T-helper 1 cell (primary cell): ENCODE results near the gene EPYC.

Experiments used
- DNase-seq, 5 donors: peaks; one replicate each; pipeline ENCODE4 v3.0.0-alpha.2; 2012 to 2020

EPYC gene

DNA sequence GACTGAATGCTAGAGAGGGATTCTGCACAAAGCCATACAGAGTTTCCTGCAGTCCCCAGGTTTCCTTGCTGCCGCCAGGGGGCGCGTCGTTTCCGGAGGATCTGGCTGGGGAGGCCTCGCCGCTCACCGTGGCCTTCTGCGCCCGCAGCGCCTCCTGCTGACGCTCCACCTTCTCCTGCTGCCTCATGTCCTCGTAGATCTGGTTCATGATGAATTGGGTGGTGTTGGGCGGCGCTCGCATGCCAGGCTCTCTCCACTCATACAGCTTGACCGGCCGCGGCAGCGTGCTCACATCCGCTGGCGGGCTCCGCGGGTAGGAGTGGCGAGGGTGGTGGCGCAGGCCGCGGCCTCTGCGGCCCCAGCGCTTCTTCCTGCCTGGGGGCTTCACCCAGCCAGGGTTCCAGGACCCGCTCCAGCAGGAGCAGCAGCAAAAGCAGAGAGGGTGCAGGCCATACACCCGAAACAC, 50.8 kb downstream of the EPYC start:
- peak in 1 of 5 donors; percentile 11 for DNase-seq

DNA sequence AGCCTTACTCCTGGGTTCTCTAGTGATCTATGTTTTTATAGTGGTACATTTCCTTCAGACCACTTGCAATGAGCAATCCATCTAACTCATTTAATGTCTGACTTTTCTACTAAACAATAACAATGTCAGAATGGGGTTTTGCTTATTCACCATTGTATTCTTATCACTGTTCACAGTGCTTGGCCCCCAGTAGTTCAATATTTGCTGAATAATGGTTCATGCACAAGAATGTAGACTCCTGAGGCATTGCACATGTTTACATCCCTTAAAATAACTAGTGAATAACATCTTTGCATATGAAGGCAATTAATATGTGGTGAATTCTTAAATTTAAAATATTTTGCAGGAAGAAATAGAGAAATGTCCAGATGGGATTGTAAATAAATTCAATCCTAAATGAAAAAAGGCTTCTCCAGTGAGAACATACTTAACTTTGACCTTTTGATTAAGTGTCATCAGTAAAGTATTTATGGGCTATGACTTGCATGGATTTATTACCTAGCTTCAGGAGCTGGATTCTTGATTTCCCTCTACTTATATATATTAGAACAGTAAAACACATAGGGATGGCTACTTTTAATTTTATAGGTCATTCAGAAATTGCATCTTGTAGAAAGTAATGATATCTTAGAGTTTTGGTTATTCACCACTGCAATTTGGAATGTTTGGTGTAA, 53.2 kb downstream of the EPYC start:
- no peak for DNase-seq

DNA sequence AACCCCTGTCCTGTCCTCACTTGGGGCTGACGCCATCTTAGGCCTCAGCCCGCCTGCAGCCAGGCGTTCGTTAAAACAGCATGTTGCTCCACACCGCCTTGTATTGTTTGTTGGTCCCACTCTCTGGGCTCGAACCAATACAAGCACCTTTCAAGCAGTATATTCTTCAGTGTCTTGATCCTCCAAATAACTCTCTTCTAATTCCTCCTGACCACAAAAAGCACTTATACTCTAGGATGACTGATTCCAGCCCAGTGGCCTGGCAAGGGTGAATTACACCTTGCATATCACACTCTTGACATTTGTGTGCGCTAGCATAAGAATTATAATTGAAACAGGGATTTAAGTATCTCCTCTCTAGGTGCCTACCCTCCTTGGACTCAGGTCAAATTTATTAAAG, 56.9 kb downstream of the EPYC start:
- DNase-seq, result no peak

DNA sequence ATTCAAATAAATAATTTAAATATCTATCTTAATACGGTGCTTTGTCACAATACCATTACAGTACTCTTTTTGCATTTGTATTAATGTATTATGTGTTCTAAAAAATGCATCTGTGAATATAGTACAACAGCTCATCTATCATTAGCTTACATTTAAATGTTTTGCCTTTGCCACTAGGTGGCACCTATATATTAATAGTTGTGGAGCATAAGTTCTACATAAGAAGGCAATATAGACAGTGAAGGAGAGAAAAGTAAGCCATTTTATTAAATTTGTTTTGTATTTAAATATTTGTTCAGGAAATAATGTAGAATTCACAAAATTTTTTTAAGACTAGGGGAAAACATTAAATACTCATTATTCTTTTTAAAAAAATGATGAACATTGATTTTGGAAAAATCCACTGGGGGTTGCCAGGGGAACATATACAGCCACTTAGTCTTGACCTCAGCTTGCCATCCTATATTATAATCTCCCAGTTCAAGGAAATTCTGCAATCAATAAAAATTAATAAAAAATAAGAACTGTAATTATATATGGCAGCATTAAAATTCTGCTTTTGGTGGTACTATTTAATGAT, 59.6 kb downstream of the EPYC start:
- peak in 1 of 5 donors; percentile 9 for DNase-seq

GRCh38 chr12:90943255-90943654, 61.5 kb downstream of the EPYC start:
- DNase-seq, result no peak

DNA sequence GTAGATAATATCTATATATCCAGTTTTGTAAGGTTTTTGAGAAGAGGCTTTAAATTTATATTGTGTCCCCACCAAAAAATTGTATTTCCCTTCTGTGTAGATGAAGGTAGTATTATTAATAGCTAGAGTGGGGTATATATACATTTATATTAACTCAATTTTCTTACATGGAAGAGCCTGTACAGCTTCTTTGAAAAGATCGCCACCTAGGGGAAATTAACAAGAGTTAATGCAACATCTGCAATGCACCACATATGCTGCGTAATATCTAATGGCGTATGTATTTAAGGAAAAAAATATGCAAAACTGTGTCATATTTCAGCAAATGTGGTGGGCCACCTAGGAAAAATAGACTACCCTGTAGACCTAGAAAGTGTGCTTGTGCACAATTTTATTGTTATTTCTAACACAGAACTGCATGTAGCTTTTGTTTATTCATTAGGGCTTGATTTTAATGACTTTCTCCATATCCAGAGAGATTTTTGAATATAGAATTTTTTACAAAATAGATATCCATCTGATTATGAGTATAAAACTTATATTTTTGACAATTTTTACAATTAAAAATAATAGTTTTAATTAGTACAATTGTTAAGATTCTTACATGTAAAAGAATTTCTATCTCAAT, 63.8 kb downstream of the EPYC start:
- DNase-seq, result peak in 1 of 5 donors; percentile 4

- no peak for DNase-seq
Observed at GRCh38 chr12:90939382-90939781, 65.4 kb downstream of the EPYC start.

DNA sequence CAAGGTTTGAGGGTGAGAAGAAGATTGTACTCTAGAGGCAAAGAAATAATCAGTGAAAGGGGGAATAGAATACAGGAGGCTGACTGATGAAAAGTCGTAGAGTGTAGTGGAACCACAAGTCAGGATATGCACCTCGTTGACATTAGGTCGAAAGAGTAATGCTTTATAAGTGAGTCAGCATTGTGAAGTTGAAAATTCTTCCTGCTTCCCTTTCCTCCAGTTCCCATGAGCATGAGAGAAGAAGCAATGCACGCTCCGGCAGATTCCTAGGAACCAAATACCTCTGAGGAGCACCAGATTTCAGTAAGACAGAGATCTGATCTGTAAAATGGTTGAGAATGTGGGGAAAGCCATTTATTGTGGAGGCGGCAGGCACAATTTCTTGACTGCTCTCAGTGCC, 66.3 kb downstream of the EPYC start:
- no peak for DNase-seq

GRCh38 chr12:90937651-90938050, 67.1 kb downstream of the EPYC start:
- DNase-seq, result no peak

GRCh38 chr12:90936230-90937005, 68.4 kb downstream of the EPYC start:
- DNase-seq, result no peak

GRCh38 chr12:90925562-90925961, 79.2 kb downstream of the EPYC start:
- no peak for DNase-seq

DNA sequence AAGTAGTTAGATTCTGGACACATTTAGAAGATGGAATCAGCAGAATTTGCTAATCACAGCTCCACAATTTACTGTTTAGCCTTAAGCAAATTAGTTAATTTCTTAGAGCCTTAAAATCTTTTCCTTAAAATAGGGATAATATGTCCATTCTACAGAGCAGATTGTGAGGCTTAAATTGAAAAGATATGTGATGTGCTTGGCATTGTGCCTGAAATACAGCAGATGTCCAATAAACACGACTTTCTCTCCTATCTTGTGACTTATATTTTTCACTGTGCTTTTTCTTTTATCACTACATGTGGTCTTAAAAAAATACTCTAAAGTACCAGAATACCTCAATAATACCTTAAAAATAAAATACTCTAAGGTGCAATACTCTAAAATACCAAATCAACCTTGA, 80.4 kb downstream of the EPYC start:
- no peak for DNase-seq

DNA sequence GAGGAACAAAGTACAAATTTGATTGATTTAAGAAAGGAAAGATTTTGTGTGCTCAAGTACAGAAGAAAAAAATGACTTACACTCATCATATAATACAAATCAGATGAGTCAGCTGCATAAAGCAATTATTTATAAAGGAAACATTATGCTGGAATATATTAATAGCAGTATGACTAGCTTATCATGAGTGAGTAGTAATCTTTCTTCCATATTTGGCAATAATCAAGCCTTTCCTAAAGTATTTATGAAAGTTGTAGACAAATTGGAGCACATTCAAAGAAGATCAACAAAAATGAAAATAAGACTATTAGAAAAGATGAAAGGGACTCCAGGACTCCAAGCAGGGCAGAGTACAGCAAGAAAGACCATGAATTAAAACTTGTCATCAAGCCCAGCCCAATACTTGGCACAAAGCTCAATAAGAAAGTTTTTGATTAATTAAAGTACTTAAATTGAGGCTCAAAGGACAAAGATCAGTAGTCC, 82.6 kb downstream of the EPYC start:
- no peak for DNase-seq

GRCh38 chr12:90921536-90921935, 83.2 kb downstream of the EPYC start:
- DNase-seq, result no peak

GRCh38 chr12:90920222-90920621, 84.5 kb downstream of the EPYC start:
- no peak for DNase-seq

DNA sequence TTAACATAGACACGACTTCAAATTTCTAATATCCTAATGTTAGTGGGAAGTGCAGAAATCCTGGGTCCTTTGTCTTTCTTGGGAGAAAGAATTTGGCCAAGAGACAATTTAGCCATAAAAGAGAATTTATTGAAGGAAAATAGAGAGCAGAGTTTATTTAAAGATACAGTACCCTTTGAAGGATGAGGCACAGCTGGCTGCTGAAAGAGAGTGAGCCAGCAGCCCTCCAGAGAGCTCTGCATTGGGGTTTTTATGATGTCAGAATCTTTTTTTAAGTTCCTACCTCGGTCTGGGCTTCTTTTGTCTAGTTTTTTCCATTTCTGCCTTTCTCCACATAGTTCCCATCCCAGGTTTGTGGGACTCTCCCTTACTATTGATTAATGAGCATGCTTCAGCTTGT, 87.3 kb downstream of the EPYC start:
- no peak for DNase-seq

- no peak for DNase-seq
Observed at GRCh38 chr12:90916516-90916915, 88.3 kb downstream of the EPYC start.

DNA sequence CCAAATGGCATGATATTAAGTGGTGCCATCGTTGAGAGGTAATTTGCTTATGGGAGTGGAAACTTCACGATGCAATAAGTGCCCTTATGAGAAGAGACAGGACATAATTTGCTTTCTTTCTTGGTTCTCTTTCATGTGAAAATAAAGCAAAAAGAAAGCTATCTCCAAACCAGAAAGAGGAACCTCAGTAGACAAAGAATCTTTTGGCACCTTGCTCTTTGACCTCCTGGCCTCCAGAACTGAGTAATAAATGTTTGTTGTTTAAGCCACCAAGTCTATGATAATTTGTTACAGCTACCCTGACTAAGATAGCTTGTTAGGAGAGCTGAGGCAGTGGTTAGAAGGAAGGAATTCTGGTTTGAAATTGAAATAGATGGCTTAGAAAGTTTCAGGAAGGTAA, 89.4 kb downstream of the EPYC start:
- no peak for DNase-seq
